ENCODE data around the gene TMED5.

TMED5 gene

GRCh38 chr1:93207211-93207610 lies 27.0 kb upstream of the TMED5 start:
- Histone ChIP-seq H3K27me3 (replicated peaks) (no peaks in the 10 kb centered on the region), H3K4me3 (ENCODE audit: low read depth, low read length) (no peak overlapping the region), H3K36me3 (replicated peaks) (peaks cover 4% of the 10 kb centered on the region), H3K27ac (no peak overlapping the region)
- TF ChIP-seq, protein P1, sequence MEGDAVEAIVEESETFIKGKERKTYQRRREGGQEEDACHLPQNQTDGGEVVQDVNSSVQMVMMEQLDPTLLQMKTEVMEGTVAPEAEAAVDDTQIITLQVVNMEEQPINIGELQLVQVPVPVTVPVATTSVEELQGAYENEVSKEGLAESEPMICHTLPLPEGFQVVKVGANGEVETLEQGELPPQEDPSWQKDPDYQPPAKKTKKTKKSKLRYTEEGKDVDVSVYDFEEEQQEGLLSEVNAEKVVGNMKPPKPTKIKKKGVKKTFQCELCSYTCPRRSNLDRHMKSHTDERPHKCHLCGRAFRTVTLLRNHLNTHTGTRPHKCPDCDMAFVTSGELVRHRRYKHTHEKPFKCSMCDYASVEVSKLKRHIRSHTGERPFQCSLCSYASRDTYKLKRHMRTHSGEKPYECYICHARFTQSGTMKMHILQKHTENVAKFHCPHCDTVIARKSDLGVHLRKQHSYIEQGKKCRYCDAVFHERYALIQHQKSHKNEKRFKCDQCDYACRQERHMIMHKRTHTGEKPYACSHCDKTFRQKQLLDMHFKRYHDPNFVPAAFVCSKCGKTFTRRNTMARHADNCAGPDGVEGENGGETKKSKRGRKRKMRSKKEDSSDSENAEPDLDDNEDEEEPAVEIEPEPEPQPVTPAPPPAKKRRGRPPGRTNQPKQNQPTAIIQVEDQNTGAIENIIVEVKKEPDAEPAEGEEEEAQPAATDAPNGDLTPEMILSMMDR (IDR thresholded peaks at IDR 0.05; ENCODE audit: low read depth, low read length, missing control alignments) = no peak
- DNase-seq = no peak
- in situ Hi-C loops (cut with HindIII; ENCODE audit: low pct_ligation_motif_present, low sequenced_read_pairs) = no loop called here

DNA sequence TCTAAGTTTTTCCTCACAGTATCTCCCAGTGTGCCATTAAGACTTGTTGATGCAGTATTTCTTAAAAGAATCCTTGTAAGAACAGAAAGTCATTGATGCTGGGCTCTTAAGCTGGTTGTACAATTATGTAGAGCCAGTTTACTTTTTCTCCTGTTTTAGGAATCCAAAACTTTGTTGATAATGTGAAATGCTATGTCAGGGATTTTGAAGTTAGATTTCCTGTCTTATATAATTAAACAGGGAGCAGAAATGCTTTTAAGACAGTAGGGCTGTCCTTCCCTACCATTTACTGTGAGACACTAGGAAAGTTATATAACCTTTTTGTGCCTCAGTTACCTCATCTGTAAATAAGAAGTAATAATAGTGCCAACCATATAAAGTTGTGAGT lies 26.3 kb upstream of the TMED5 start:
- in situ Hi-C loops (cut with HindIII; ENCODE audit: low pct_ligation_motif_present, low sequenced_read_pairs) = no loop called here
- Histone ChIP-seq H3K4me3 (ENCODE audit: low read depth, low read length) (no peak overlapping the region), H3K36me3 (replicated peaks) (peaks cover 4% of the 10 kb centered on the region), H3K27ac (no peak overlapping the region), H3K27me3 (replicated peaks) (no peaks in the 10 kb centered on the region)
- TF ChIP-seq, protein P1 (IDR thresholded peaks at IDR 0.05; ENCODE audit: low read depth, low read length, missing control alignments) = no peak
- no peak for DNase-seq

- no peak for DNase-seq
- Histone ChIP-seq H3K27ac (no peak overlapping the region), H3K27me3 (replicated peaks) (no peaks in the 10 kb centered on the region), H3K36me3 (replicated peaks) (peaks cover 4% of the 10 kb centered on the region), H3K4me3 (ENCODE audit: low read depth, low read length) (no peak overlapping the region)
- TF ChIP-seq, protein P1 (IDR thresholded peaks at IDR 0.05; ENCODE audit: low read depth, low read length, missing control alignments) = no peak
- in situ Hi-C loops (cut with HindIII; ENCODE audit: low pct_ligation_motif_present, low sequenced_read_pairs) = no loop called here
These were observed 25.8 kb upstream of the TMED5 start for GRCh38 chr1:93205892-93206566.

- in situ Hi-C loops (cut with HindIII; ENCODE audit: low pct_ligation_motif_present, low sequenced_read_pairs) = no loop called here
- Histone ChIP-seq H3K27ac (no peak overlapping the region), H3K27me3 (replicated peaks) (no peaks in the 10 kb centered on the region), H3K4me3 (ENCODE audit: low read depth, low read length) (no peak overlapping the region), H3K36me3 (replicated peaks) (peaks cover 4% of the 10 kb centered on the region)
- no peak for DNase-seq
- TF ChIP-seq, protein P1 (IDR thresholded peaks at IDR 0.05; ENCODE audit: low read depth, low read length, missing control alignments) = no peak
These were observed 20.5 kb upstream of the TMED5 start for GRCh38 chr1:93200714-93201113.

DNA sequence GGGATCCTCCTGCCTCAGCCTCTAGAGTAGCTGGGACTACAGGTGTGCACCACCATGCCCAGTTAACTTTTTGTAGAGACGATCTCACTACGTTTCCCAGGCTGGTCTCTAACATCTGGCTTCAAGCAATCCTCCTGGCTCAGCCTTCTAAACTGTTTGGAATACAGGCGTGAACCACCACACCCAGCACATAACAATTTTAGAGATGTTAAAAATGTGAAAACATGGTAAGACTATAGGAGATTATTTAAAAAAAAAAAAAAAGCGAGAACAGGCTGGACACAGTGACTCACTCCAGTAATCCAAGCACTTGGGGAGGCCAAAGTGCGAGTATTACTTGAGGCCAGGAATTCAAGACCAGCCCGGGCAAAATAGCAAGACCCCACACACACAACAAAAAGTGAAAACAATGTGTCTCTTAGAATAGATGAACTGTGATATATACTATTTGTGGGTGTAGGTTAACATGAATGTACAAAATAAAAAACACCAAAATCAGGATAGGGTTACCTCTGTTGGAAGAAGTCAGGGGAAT lies 19.9 kb upstream of the TMED5 start:
- Histone ChIP-seq H3K4me3 (ENCODE audit: low read depth, low read length) (no peak overlapping the region), H3K27ac (no peak overlapping the region), H3K36me3 (replicated peaks) (peaks cover 4% of the 10 kb centered on the region), H3K27me3 (replicated peaks) (no peaks in the 10 kb centered on the region)
- in situ Hi-C loops (cut with HindIII; ENCODE audit: low pct_ligation_motif_present, low sequenced_read_pairs) = no loop called here
- TF ChIP-seq, protein P1 (IDR thresholded peaks at IDR 0.05; ENCODE audit: low read depth, low read length, missing control alignments) = no peak
- no peak for DNase-seq

DNA sequence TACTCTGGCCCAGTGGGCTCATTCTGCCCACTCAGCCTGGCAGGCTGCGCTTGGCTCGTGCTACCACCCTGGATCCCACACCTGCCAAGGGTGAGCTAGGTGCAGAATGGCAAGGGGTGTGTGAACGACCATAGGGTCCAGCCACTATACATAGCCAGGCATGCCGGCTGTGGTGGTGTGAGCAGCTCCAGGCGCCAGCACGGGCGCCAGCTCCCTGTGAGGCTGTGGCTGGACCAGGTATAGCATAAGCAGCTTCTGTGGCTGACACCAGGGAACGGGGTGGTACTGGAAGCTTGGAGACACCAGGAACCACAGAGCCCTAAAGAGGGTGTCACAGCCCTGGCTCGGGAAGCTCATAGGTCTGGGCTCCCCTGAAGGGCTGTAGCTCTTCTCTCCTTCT lies 18.9 kb upstream of the TMED5 start:
- Histone ChIP-seq H3K27me3 (replicated peaks) (no peaks in the 10 kb centered on the region), H3K36me3 (replicated peaks) (peaks cover 4% of the 10 kb centered on the region), H3K27ac (no peak overlapping the region), H3K4me3 (ENCODE audit: low read depth, low read length) (no peak overlapping the region)
- in situ Hi-C loops (cut with HindIII; ENCODE audit: low pct_ligation_motif_present, low sequenced_read_pairs) = no loop called here
- DNase-seq = no peak
- TF ChIP-seq, protein P1 (IDR thresholded peaks at IDR 0.05; ENCODE audit: low read depth, low read length, missing control alignments) = no peak
